GM21619 (cell line): Measurements from ENCODE around the gene CRELD2.

Experiments used
- ATAC-seq: cut with Tn5 transposase; IDR thresholded peaks from one replicate; pipeline ENCODE4 v1.9.1; 2021; ENCODE audit not compliant: unreplicated experiment

CRELD2 gene

DNA sequence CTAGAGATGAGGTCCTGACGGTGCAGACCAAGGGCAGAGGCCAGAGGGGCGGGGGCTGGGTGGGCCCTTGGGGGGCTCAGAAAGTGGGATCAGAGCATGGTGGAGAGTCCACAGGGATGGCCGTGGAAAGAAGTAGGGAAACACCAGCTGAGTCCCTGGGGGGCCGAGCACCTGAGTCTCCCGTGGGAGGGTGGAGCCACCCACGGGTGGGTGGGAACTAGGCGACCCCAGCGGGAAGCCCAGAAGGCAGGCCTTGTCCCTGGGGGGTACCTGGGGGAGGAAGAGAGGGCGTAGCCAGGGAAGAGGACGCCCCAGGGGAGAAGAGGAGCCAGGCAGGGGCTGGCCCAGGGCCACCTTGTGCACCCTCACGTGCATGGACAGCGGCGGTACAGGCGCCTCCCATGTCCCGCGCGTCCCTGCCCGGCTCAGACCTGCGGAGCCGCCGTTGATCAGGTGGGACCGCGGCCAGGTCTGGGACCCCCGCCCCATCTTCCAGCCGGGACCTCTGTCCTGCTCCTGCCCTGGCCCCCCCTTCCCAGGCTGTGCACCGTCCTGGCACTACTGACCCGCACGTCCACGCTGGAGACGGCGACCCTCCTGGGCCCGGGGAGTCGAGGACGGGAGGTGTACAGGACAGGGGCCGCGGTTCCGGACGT lies 10.2 kb downstream of the CRELD2 start:
- no peak for ATAC-seq

DNA sequence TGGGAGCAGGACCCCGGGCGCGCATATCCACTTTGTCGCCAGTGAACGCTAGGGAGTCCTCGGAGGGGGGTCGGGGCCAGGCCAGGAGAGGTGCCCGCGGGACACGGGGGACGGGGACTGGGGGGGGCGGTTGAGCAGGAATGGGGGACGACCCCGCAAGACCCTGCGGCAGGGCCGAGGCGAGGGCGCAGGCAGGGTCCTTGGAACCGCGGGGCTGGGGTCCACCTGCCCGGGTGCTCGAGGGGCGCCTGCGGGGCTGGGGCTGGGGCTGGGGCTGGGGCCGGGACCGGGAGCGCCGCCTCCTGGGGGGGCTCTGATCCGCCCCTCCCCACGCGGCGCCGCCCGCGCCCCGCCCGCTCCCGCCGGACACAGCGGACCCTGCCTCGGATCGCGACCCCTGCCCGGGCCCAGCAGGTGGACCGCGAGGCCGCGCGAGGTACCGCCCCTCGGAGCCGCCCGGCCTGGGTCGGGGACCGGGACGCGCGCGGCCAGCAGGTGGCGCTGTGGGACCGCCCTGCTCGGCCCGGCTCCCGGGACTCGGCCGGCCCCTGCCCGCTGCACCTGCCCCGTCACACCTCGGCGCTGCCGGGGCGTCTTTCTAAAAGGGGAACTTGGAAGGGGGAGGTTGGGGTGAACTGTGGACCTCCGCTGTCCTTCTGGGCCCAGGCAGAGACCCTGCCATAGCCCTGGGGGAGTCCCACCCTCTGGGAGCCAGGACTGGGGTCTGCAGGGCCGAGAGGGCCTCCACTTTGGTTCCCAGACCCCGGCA lies 11.0 kb downstream of the CRELD2 start:
- no peak for ATAC-seq

GRCh38 chr22:49929994-49930575 lies 11.7 kb downstream of the CRELD2 start:
- no peak for ATAC-seq

- ATAC-seq = no peak
These were observed 12.4 kb downstream of the CRELD2 start for GRCh38 chr22:49930596-49931412.

DNA sequence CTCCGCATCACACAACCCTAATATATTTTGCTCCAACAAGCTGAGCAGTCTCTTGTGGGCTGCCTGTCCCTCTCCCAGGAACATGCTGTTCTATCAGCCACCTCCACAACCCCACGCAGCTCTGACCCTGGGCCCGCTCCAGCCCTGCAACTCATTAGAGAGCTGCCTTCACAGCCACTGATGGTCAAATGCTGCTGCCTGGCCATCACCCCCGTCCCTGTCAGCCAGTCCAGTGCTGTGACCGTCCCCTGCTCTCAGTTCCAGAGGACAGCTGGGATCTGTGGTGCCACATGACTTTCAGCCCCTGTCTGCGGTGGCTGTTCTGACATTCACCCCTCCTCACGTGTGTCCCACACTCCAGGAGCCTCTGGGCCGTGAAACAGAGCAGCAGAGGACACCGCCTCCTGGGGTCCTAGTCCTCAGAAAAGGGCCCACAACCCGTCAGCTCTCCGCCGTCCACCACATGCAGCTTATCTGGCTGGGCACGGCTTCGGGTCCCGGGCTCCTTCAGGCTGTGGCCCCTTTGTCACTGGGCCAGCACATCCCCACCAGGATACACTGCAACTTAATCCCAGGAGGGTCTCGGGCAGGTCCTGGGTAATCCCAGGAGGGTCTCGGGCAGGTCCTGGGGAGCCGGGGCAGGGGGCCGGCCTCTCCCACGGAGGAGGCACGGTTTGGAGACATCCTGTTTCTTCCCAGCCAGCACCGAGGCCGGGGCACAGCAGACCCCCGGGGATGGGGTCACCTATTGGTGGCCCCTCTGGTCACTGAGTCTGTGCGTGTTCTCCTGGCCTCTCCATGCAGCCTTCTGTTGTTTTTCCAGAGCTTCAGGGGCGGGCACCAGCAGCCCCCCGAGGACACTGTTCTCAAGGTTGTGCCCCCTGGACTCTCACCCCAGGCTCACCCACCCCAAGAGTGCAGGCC lies 15.1 kb downstream of the CRELD2 start:
- ATAC-seq = no peak

GRCh38 chr22:49934160-49934890 lies 15.9 kb downstream of the CRELD2 start:
- no peak for ATAC-seq

- no peak for ATAC-seq
These were observed 16.6 kb downstream of the CRELD2 start for GRCh38 chr22:49934891-49935557.

- ATAC-seq = no peak
These were observed 17.1 kb downstream of the CRELD2 start for GRCh38 chr22:49935561-49935960.

DNA sequence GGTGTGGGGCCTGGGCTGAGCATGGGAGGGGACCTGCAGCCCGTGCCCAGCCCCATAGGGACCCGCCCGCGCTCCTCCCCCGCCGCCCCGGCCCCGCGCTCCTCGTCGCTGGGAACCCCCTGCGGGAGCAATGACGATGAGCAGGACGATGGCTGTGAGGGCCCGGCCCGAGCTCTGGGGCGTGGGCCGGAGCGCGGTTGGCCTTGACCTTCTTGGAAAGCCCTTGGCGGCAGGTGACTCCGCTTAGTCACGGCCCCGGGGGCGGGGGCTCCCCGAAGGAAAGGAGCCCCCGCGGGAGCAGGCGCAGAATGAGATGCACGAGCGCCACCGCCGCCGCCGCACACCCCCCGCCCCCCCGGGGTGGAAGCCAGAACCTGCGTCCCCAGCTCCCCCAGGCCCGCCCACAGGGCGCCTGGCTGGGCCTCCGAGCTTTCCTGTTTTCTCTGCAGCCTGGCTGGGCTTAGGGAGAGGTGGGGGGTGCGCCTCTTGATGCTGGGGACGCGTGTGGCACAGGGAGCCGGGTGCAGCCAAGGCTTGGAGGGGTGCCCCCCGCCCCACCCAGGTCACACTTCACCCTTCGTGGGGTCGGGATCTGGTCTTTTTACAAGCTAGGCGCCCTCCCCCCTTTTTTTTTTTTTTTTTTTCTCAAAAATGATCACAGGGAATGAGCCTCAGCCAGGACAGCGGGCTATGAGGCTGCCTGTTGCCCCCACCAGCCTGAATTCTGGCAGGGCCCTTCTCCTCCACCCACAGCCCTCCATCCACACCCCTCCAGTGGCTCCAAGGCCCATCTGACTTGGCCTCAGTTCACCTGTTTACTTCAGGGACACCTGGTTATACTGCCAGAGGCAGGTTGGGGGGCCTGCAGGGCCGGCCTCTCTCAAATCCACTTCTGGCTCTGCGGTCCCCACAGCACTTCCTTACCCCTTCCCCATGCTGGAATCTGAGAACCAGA lies 17.9 kb downstream of the CRELD2 start:
- peak; percentile 63 for ATAC-seq

DNA sequence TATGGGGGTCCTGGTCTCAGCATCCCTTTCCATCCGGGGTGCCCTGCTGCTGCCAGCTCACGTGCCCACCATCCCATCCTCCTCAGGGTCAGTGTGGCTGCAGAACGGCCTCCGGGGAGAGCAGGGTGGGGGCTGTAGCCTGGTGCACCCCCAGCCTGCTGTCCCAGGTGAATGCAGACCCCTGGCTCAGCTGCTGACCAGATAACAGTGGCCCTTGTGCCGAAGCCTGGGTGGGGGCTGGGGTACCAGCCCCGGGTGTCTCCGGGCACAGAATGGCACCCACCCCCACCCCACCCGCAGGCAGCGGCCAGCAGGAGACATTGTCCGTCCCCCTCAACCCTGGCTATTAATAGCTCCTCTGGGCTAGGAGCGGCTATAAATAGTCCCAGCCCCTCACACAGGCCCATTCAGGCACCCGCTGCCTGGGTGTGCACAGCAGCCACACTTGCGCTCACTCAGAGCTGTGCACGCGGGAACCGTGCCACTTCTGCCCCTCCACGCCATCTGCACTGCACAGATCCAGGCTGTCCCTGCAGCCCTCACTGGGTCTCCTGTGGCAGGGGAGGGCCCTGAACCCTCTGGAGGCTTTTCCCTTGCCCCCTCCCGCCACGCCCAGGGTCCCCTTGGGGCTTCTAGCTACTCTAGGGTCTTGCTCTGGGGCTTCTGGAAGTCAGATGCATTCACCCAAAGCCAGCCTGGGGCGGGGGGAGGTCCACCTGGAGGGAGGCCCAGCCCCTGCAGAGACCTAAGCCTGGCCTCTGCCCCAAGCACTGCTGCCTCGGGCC lies 18.7 kb downstream of the CRELD2 start:
- no peak for ATAC-seq

- ATAC-seq = no peak
These were observed 19.5 kb downstream of the CRELD2 start for GRCh38 chr22:49937758-49938564.

DNA sequence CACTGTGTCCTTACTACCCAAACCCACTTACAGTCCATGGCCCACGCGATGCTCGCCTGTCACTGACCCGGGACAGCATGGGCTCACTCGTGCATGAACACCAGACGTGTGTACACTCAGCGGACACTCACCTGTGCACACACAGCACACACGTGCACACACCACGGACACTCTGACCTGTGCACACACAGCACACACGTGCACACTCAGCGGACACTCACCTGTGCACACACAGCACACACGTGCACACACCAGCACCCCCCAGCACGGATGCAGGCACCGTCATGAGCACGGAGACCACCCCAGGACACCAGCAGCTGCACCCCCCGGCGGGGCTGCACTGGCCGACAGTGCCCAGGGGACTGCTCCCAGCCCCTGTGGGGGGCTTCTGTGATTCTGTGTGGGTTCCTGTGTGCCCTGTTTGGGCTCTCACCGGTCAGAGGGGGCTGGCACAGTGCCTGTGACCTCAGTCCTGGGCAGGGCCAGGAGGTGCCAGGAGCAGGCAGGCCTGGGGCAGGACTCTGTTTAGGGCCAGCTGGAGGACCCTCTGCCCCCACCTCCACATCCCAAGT lies 20.2 kb downstream of the CRELD2 start:
- no peak for ATAC-seq

DNA sequence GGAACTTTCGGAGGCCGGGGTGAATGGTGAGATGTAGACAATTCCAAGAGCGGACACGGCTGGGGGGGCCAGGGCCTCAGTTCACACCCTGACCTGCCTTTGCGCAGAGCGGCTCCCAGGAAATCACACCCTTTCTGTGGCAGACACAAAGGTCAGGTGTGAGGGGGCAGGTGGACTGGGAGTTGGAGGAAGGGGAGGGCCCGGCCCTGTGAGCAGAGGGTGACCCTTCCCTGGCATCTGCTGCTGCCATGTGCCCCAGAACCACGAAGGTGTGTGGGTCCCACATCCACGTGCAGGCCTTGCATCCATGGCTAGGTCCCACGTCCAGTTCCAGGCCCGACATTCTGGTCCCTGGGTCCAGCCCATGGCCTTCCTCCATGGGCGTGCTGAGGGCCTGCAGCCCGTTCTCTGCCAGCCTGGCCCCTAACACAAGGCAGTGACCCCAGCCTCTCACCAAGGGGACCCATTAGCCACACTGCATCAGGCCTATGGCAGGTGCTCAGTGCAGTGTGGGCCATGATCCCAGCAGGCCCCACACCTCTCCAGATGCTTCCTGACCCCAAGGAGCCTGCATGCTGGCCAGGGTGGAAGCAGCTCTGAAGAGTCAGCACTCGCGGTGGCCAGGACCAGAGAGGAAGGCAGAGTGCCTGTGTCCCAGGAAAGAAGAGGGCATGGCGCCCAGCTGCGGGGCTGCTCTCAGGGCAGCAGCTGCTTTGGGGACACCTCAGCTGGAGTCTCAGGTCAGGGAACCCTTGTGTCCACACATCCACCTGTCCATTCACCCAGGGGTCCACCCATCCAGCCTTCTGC lies 23.3 kb downstream of the CRELD2 start:
- no peak for ATAC-seq

DNA sequence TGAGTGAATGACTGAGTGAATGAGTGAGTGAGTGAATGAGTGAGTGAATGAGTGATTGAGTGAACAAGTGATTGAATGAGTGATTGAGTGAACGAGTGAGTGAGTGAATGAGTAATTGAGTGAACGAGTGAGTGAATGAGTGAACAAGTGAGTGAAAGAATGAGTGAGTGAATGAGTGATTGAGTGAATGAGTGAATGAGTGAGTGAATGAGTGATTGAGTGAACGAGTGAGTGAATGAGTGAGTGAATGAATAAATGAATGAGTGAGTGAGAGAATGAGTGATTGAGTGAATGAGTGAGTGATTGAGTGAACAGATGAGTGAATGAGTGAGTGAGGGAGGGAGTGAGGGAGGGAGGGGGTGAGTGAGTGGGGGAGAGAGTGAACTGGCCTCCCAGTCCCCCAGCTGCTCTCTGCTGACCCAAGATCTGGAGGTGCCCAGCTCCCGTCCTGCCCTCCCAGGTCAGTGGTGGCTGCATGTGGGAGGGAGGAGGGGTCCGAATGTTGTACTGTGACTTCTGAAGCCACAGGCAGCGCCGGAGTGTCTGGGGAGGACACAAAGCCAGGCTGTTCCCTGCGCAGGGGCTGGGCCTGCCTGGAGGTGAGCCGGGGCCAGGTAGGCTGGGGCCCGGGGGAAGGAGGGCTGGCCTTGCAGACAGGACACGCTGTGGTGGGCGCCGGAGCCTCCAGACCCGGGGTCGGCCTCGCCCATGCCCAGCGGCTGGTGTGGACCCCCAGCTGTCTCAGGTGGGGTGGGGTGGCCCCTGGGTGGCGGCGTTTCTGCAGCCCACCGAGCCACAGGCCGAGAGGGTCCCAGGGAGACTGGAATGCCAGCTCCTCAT lies 24.4 kb downstream of the CRELD2 start:
- no peak for ATAC-seq
